H54 (cell line): ENCODE results near the gene TRAPPC8.
"Not testable (repeated sequence)": the region's sequence is repeated elsewhere in the genome, so short reads cannot be mapped to it uniquely, and the experiment has no call there.

Source experiments
- DNase-seq: peaks from one replicate; pipeline ENCODE4 v3.0.0; 2011; ENCODE audit warnings: low spot score, mixed read lengths; ENCODE audit not compliant: insufficient read length
- FAIRE-seq: peaks from 3 replicates; lab custom pipeline; 2011; peaks lifted over from hg19 to GRCh38; lab: Jason Lieb, UNC
- POLR2A ChIP-seq: IDR thresholded peaks from 2 replicates; pipeline ENCODE4 v1.6.1; 2011; ENCODE audit warnings: low read depth, mild to moderate bottlenecking, low read length

The TRAPPC8 gene

GRCh38 chr18:31942999-31943877, at the start of gene TRAPPC8:
Gene TRAPPC8, minus strand, starts transcription at chr18:31943128. Its CDS starts 364 bp downstream, at chr18:31942764.
- peak; percentile 86 for TF ChIP-seq POLR2A
- DNase-seq = peak; percentile 79
- FAIRE-seq = no peak

GRCh38 chr18:31990823-31991222, 47.9 kb upstream of the TRAPPC8 start:
- FAIRE-seq (no peak), DNase-seq (no peak)
- TF ChIP-seq POLR2A = no peak

- FAIRE-seq (no peak), DNase-seq (no peak)
- TF ChIP-seq POLR2A = no peak
Measured at GRCh38 chr18:31983976-31984375, 41.0 kb upstream of the TRAPPC8 start.

DNA sequence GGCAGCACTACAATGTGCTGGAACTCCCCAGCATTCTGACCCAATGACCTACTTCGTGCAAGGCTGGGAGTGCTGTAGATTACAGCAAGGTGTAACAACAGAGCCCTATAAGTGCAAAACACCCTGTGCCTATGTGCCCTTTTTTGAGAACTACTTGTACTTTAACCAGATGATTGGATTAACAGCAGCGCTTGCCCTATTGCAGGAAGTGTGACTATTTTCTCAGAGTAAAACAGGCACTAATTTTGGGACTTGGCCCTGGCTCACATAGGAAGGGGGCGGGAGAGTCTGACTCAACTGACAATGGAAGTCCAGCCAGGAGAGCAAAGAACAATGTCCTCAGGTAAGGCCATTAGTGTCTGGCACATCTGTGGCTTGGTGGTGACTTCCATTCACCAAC, 40.1 kb upstream of the TRAPPC8 start:
- TF ChIP-seq POLR2A = no peak
- DNase-seq = no peak
- FAIRE-seq = no peak

DNA sequence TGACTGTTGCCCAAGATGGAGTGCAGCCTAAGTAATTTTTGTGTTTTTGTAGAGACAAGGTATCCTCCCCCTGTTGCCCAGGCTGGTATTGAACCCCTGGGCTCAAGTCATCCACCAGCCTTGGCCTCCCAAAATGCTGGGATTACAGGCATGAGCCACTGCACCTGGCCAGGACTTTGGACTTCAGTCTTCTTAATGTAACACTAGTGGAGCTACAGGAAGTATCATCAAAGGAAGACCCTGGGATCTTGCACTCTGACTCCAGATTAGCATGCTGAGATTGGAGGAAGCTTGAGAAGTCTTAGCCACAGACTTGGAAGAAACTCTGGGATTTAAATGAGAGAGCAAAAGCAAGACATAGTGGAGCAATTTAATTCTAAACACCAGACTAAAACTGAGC, 37.9 kb upstream of the TRAPPC8 start:
- FAIRE-seq (no peak), DNase-seq (no peak)
- TF ChIP-seq POLR2A = no peak

GRCh38 chr18:31979714-31980113, 36.8 kb upstream of the TRAPPC8 start:
- no peak for TF ChIP-seq POLR2A
- FAIRE-seq = no peak
- DNase-seq = no peak

GRCh38 chr18:31978616-31979015, 35.7 kb upstream of the TRAPPC8 start:
- no peak for TF ChIP-seq POLR2A
- no peak for DNase-seq
- no peak for FAIRE-seq

DNA sequence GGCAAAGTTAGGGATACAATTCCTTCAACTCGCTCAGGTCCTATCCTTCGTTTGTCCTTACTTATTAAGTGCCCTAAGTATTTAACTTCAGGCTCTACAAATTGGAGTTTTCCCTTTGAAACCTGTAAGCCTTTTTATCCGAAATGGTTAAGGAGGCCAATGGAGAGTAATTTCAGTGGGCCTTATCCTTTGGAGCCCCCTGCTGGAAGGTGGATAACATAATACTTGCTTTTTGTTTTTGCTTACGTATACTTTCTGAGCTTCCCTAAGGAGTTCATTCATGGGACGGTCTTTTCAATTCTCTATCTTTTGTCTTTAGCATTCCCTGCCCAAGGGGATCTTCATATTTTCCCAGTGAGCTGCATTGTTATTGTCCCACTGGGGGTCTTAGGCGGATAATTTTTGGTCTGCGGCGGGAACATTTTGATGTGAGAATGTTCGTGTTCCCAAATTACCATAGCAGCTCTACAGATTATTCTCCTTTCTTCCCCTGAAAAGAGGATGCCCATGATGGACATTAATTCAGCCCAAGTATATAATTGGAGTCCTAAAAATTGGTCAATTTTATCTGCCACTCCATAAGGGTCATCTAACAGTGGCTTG, 34.4 kb upstream of the TRAPPC8 start:
- TF ChIP-seq POLR2A = no peak
- FAIRE-seq (no peak), DNase-seq (no peak)

GRCh38 chr18:31976242-31976641, 33.3 kb upstream of the TRAPPC8 start:
- DNase-seq = no peak
- FAIRE-seq = no peak
- no peak for TF ChIP-seq POLR2A

- TF ChIP-seq POLR2A = no peak
- DNase-seq (no peak), FAIRE-seq (no peak)
Measured at GRCh38 chr18:31973929-31974546, 31.1 kb upstream of the TRAPPC8 start.

- no peak for DNase-seq
- TF ChIP-seq POLR2A = no peak
- no peak for FAIRE-seq
Measured at GRCh38 chr18:31970617-31971016, 27.7 kb upstream of the TRAPPC8 start.

GRCh38 chr18:31965316-31965970, 22.5 kb upstream of the TRAPPC8 start:
- FAIRE-seq (no peak), DNase-seq (no peak)

GRCh38 chr18:31957728-31958127, 14.8 kb upstream of the TRAPPC8 start:
- TF ChIP-seq POLR2A = no peak
- DNase-seq (no peak), FAIRE-seq (no peak)

More at GRCh38 chr18:31965316-31965970, 22.5 kb upstream of the TRAPPC8 start:
- no peak for TF ChIP-seq POLR2A

DNA sequence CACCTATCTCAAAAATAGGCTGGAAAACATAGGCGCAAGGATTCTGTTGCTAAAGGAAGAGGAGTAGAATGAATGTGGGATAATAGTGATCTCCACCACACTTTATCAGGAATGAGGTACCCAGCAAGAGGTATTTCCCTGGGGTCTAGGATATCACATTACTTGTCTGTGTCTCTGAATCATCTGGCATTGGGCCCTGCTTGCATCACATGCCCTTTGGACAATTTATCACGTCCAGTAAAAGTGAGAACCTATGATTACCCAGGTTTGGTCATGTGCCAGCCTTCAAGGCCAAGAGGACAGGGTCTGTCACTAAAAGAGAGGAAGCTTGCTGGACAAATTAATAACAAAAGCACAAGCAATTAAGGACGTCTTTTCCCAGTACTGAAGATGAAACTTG, 11.4 kb upstream of the TRAPPC8 start:
- DNase-seq (no peak), FAIRE-seq (no peak)
- TF ChIP-seq POLR2A = no peak

GRCh38 chr18:31953699-31954098, 10.8 kb upstream of the TRAPPC8 start:
- FAIRE-seq, DNase-seq: not testable (repeated sequence)
